Measurements from ENCODE around the gene PRRG2. TPM values are rescaled to one million over a fixed set of nuclear protein-coding genes. Genes with fewer than 3 reads are reported as not detected.
A peak's percentile ranks its signal among the peaks of the same experiment; 100 is the strongest.

PRRG2 gene
- total and polyA plus RNA-seq, 9 of the 15 experiments (the other 6 are each of a cell fraction or from before 2014, with no cell fraction given): 0.06 to 1.1 (median 0.33) TPM

DNA sequence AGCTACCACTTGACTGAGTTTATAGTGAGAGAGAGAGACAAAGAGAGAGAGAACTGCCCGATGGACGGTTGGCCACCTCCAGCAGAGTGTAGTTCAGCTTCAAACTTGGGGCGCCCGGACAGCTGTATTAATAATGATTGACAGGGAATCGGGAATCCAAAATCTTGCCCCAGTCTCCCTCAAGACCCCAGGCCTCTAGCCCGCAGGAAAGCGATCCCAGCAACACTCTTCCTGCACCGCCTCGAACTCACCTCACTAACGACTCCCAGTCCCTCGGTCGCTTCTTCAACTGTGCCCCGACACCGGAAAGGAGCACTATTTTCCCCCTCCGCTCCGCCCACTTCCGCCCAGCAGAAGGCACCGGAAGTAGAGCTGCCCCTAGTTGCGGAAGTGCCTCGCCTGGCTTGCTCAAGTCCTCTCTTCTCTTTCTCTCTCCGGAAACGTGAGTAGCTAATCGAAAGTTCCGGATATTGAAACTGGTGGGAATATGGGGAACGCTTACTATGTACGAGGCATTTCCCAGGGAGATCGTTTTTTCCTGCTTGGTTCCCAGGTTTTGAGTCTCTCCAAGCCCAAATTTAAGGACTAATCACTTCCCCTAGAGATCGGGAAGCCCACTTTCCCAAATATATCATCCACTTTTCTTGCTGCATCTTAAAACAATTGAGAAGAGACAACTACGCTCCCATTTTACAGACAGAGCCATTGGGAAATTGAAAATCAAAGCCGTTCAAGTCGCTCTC, 681 bp upstream of the PRRG2 start, which contains the start of gene NOSIP (continued):
- TF ChIP-seq TEAD1 (CRISPR knock-in tag; IDR thresholded peaks at IDR 0.05): peak in 1 of 2 experiments; percentile 69; a peak in 1 of 4 replicates
- TF ChIP-seq ZNF175 (CRISPR knock-in tag; IDR thresholded peaks at IDR 0.05; ENCODE audit: low read depth): no peak
- no peak for TF ChIP-seq BMI1 (IDR thresholded peaks at IDR 0.05; ENCODE audit: low read length)
- peak; percentile 38; the same call in 1 of the 2 replicates for TF ChIP-seq CCAR2 (IDR thresholded peaks at IDR 0.05; ENCODE audit: low read depth, low read length)
- TF ChIP-seq LEF1 (IDR thresholded peaks at IDR 0.05): peak; percentile 51; the same call in 1 of the 2 replicates
- TF ChIP-seq IFI16 (CRISPR knock-in tag; IDR thresholded peaks at IDR 0.05): no peak
- peak; percentile 99 for TF ChIP-seq SUPT5H (IDR thresholded peaks at IDR 0.05)
- TF ChIP-seq CCNT2 (IDR thresholded peaks at IDR 0.05; ENCODE audit: borderline replicate concordance, extremely low read depth, insufficient read length, low read depth, low read length): peak; percentile 26
- no peak for TF ChIP-seq RBM14 (IDR thresholded peaks at IDR 0.05; ENCODE audit: borderline replicate concordance, insufficient read depth, low read depth, low read length)
- TF ChIP-seq, protein P1, sequence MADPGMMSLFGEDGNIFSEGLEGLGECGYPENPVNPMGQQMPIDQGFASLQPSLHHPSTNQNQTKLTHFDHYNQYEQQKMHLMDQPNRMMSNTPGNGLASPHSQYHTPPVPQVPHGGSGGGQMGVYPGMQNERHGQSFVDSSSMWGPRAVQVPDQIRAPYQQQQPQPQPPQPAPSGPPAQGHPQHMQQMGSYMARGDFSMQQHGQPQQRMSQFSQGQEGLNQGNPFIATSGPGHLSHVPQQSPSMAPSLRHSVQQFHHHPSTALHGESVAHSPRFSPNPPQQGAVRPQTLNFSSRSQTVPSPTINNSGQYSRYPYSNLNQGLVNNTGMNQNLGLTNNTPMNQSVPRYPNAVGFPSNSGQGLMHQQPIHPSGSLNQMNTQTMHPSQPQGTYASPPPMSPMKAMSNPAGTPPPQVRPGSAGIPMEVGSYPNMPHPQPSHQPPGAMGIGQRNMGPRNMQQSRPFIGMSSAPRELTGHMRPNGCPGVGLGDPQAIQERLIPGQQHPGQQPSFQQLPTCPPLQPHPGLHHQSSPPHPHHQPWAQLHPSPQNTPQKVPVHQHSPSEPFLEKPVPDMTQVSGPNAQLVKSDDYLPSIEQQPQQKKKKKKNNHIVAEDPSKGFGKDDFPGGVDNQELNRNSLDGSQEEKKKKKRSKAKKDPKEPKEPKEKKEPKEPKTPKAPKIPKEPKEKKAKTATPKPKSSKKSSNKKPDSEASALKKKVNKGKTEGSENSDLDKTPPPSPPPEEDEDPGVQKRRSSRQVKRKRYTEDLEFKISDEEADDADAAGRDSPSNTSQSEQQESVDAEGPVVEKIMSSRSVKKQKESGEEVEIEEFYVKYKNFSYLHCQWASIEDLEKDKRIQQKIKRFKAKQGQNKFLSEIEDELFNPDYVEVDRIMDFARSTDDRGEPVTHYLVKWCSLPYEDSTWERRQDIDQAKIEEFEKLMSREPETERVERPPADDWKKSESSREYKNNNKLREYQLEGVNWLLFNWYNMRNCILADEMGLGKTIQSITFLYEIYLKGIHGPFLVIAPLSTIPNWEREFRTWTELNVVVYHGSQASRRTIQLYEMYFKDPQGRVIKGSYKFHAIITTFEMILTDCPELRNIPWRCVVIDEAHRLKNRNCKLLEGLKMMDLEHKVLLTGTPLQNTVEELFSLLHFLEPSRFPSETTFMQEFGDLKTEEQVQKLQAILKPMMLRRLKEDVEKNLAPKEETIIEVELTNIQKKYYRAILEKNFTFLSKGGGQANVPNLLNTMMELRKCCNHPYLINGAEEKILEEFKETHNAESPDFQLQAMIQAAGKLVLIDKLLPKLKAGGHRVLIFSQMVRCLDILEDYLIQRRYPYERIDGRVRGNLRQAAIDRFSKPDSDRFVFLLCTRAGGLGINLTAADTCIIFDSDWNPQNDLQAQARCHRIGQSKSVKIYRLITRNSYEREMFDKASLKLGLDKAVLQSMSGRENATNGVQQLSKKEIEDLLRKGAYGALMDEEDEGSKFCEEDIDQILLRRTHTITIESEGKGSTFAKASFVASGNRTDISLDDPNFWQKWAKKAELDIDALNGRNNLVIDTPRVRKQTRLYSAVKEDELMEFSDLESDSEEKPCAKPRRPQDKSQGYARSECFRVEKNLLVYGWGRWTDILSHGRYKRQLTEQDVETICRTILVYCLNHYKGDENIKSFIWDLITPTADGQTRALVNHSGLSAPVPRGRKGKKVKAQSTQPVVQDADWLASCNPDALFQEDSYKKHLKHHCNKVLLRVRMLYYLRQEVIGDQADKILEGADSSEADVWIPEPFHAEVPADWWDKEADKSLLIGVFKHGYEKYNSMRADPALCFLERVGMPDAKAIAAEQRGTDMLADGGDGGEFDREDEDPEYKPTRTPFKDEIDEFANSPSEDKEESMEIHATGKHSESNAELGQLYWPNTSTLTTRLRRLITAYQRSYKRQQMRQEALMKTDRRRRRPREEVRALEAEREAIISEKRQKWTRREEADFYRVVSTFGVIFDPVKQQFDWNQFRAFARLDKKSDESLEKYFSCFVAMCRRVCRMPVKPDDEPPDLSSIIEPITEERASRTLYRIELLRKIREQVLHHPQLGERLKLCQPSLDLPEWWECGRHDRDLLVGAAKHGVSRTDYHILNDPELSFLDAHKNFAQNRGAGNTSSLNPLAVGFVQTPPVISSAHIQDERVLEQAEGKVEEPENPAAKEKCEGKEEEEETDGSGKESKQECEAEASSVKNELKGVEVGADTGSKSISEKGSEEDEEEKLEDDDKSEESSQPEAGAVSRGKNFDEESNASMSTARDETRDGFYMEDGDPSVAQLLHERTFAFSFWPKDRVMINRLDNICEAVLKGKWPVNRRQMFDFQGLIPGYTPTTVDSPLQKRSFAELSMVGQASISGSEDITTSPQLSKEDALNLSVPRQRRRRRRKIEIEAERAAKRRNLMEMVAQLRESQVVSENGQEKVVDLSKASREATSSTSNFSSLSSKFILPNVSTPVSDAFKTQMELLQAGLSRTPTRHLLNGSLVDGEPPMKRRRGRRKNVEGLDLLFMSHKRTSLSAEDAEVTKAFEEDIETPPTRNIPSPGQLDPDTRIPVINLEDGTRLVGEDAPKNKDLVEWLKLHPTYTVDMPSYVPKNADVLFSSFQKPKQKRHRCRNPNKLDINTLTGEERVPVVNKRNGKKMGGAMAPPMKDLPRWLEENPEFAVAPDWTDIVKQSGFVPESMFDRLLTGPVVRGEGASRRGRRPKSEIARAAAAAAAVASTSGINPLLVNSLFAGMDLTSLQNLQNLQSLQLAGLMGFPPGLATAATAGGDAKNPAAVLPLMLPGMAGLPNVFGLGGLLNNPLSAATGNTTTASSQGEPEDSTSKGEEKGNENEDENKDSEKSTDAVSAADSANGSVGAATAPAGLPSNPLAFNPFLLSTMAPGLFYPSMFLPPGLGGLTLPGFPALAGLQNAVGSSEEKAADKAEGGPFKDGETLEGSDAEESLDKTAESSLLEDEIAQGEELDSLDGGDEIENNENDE (IDR thresholded peaks at IDR 0.05; ENCODE audit: low read depth, low read length): no peak
- peak; percentile 79; the same call in 1 of the 2 replicates for TF ChIP-seq ATF7 (IDR thresholded peaks at IDR 0.05)
- no peak for TF ChIP-seq CBX2 (IDR thresholded peaks at IDR 0.05; ENCODE audit: insufficient read depth, low read length, poor library complexity, severe bottlenecking)
- TF ChIP-seq HOXB6 (CRISPR knock-in tag; IDR thresholded peaks at IDR 0.05; ENCODE audit: borderline replicate concordance): no peak
- 0 out of 2 replicates have a peak, but pooled peaks have one; percentile 30 for TF ChIP-seq MYC (IDR thresholded peaks at IDR 0.05; ENCODE audit: low read depth, low read length)
- no peak for TF ChIP-seq MYC (CRISPR knock-in tag; IDR thresholded peaks at IDR 0.05; ENCODE audit: borderline replicate concordance, low read depth)
- no peak for TF ChIP-seq U2AF2 (optimal IDR thresholded peaks at IDR 0.05; ENCODE audit: low read depth, low read length)
